ENCODE measurements around the gene NHS.
"Not testable (repeated sequence)": the region's sequence is repeated elsewhere in the genome, so short reads cannot be mapped to it uniquely, and the experiment has no call there.

The NHS gene

GRCh38 chrX:17484592-17484991 is 109.6 kb downstream of the NHS start:
- FAIRE-seq, result no peak
- no peak for DNase-seq (ENCODE audit: extremely low spot score, insufficient read length, low read depth)

- DNase-seq (ENCODE audit: extremely low spot score, insufficient read length, low read depth) (no peak), FAIRE-seq (no peak)
Measured at GRCh38 chrX:17485391-17485790, 110.4 kb downstream of the NHS start.

GRCh38 chrX:17488036-17488435 is 113.0 kb downstream of the NHS start:
- DNase-seq (ENCODE audit: extremely low spot score, insufficient read length, low read depth) (no peak), FAIRE-seq (no peak)

- DNase-seq (ENCODE audit: extremely low spot score, insufficient read length, low read depth), result no peak
- FAIRE-seq, result no peak
Measured at GRCh38 chrX:17494216-17494615, 119.2 kb downstream of the NHS start.

GRCh38 chrX:17495052-17495451 is 120.1 kb downstream of the NHS start:
- FAIRE-seq, result no peak
- no peak for DNase-seq (ENCODE audit: extremely low spot score, insufficient read length, low read depth)

- FAIRE-seq, result no peak
- DNase-seq (ENCODE audit: extremely low spot score, insufficient read length, low read depth), result no peak
Measured at GRCh38 chrX:17496407-17496806, 121.4 kb downstream of the NHS start.

- DNase-seq (ENCODE audit: extremely low spot score, insufficient read length, low read depth) (no peak), FAIRE-seq (no peak)
Measured at GRCh38 chrX:17497193-17497592, 122.2 kb downstream of the NHS start.

GRCh38 chrX:17499512-17499911 is 124.5 kb downstream of the NHS start:
- FAIRE-seq (no peak), DNase-seq (ENCODE audit: extremely low spot score, insufficient read length, low read depth) (no peak)

GRCh38 chrX:17500145-17500579 is 125.2 kb downstream of the NHS start:
- DNase-seq (ENCODE audit: extremely low spot score, insufficient read length, low read depth) (no peak), FAIRE-seq (no peak)

GRCh38 chrX:17501746-17502145 is 126.7 kb downstream of the NHS start:
- no peak for FAIRE-seq

GRCh38 chrX:17506352-17506751 is 131.4 kb downstream of the NHS start:
- FAIRE-seq; DNase-seq (ENCODE audit: extremely low spot score, insufficient read length, low read depth): not testable (repeated sequence)

More at GRCh38 chrX:17501746-17502145, 126.7 kb downstream of the NHS start:
- no peak for DNase-seq (ENCODE audit: extremely low spot score, insufficient read length, low read depth)

GRCh38 chrX:17511556-17511955 is 136.6 kb downstream of the NHS start:
- no peak for FAIRE-seq
- no peak for DNase-seq (ENCODE audit: extremely low spot score, insufficient read length, low read depth)

GRCh38 chrX:17519358-17519757 is 144.4 kb downstream of the NHS start:
- DNase-seq (ENCODE audit: extremely low spot score, insufficient read length, low read depth) (no peak), FAIRE-seq (no peak)

- no peak for FAIRE-seq
- no peak for DNase-seq (ENCODE audit: extremely low spot score, insufficient read length, low read depth)
Measured at GRCh38 chrX:17520016-17520615, 145.1 kb downstream of the NHS start.

GRCh38 chrX:17521871-17522693 is 147.1 kb downstream of the NHS start:
- DNase-seq (ENCODE audit: extremely low spot score, insufficient read length, low read depth) (no peak), FAIRE-seq (no peak)

- DNase-seq (ENCODE audit: extremely low spot score, insufficient read length, low read depth) (no peak), FAIRE-seq (no peak)
Measured at GRCh38 chrX:17525266-17525665, 150.3 kb downstream of the NHS start.

- FAIRE-seq, result no peak
- DNase-seq (ENCODE audit: extremely low spot score, insufficient read length, low read depth), result no peak
Measured at GRCh38 chrX:17525762-17526555, 151.0 kb downstream of the NHS start.

- FAIRE-seq (no peak), DNase-seq (ENCODE audit: extremely low spot score, insufficient read length, low read depth) (no peak)
Measured at GRCh38 chrX:17527135-17527701, 152.2 kb downstream of the NHS start.

- DNase-seq (ENCODE audit: extremely low spot score, insufficient read length, low read depth) (no peak), FAIRE-seq (no peak)
Measured at GRCh38 chrX:17527922-17528321, 152.9 kb downstream of the NHS start.

GRCh38 chrX:17529151-17529745 is 154.2 kb downstream of the NHS start:
- DNase-seq (ENCODE audit: extremely low spot score, insufficient read length, low read depth) (no peak), FAIRE-seq (no peak)

All from GM18507 (cell line).